GM19023 (cell line): Measurements from ENCODE around the gene KHNYN.
"Not testable (repeated sequence)": the region's sequence is repeated elsewhere in the genome, so short reads cannot be mapped to it uniquely, and the experiment has no call there.

Experiments
- ATAC-seq: cut with Tn5 transposase; IDR thresholded peaks from one replicate; pipeline ENCODE4 v1.9.1; 2021; ENCODE audit warnings: mild to moderate bottlenecking, moderate library complexity; ENCODE audit not compliant: unreplicated experiment

The KHNYN gene

DNA sequence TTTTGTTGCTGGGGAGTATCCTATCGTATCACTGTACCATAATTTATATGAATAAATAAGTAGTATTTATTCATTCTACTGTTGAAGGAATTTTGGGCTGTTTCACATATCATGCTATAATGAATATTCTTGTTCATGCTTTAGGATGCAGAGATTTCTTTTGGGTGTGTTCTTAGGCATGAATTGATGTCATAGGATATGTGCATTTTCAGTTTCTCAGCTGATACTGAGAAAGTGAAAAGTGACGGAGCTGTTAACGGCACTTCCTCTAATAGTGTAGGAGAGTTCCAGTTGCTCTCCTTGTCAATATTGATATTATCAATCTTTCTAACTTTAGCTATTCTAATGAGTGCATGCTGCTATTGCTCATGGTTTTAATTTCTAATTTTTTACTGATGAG, 36.1 kb downstream of the KHNYN start:
- no peak for ATAC-seq

DNA sequence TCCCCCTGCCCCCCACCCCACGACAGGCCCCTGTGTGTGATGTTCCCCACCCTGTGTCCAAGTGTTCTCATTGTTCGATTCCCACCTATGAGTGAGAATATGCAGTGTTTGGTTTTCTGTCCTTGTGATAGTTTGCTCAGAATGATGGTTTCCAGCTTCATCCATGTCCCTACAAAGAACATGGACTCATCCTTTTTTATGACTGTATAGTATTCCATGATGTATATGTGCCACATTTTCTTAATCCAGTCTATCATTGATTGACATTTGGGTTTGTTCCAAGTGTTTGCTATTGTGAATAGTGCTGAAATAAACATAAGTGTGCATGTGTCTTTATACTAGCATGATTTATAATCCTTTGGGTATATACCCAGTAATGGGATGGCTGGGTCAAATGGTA, 40.7 kb downstream of the KHNYN start:
- not testable (repeated sequence) for ATAC-seq

DNA sequence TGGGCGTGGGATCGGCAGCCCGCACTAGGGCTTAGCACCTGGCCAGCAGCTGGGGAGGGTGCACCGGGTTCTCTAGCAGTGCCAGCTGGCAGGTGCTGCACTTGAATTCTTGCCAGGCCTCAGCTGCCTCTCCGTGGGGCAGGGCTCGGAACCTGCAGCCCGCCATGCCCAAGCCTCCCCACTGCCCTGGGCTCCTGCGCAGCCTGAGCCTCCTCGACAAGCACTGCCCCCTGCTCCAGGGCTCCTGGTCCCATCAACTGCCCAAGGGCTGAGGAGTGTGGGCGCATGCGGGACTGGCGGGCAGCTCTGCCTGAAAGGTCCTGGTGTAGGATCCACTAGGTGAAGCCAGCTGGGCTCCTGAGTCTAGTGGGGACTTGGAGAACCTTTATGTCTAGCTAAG, 43.5 kb downstream of the KHNYN start:
- no peak for ATAC-seq

DNA sequence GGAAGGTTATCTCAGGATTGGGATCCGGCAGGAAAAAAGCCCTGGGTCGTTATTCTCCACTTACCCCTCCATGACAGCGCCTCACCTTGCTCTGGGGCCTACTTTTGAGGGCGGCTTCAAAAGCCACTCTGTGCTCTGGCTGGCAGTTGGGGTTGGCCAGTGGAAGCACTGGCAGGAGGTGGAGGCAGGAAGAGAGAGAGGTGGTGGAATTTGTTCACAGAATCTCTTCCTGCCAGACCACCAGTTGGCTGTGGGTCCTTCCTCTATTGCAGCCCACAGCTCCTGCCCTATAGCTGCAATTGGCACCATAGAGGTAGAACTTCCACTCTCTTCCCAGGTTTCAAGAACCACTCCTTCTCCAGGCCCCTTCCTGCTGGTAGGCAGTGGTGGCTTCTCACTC, 45.5 kb downstream of the KHNYN start:
- no peak for ATAC-seq

DNA sequence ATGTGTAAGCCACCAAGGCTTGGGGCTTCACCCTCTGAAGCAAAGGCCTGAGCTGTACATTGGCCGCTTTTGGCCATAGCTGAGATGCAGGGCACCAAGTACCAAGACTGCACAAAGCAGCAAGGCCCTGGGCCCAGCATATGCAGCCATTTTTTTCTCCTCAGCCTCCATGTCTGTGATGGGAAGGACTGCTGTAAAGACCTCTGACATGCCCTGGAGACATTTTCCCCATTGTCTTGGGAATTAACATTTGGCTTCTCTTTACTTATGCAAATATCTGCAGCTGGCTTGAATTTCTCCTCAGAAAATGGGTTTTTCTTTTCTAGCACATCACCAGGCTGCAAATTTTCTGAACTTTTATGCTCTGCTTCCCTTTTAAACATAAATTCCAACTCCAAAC, 50.2 kb downstream of the KHNYN start:
- ATAC-seq: not testable (repeated sequence)

DNA sequence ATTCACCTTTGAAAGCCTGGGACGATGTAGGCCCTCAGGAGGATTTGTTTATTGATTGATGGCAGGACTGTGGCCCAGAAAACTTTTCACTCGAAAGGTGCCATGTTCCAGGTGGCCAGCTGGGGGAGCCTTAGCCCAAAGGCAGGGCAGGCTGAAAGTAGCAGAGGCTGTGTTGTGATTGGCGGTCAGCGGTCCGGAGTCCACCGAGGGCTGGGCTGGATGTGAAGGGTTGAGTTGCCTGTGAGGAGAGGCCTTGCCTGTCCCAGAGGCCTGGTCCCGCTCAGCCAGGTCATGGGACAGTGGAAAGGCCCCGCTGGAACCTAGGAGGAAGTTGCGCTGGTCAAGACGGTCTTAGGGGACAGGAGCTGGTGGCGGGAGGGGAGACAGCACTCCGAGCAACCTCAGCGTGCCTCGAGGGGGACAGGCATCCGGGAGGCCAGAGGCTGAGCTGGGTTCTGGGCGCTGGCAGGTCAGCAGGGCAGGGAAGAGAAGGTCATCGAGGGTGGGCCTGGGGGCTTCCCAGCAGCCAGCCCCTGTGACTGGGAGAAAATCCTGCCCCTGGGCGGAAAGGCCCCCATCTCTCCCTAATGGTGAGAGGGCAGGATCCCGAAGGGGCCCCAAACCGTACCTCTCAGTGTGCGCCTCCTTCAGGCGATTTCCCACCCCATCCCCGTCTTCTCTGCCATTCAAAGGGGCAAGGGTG, 52.0 kb downstream of the KHNYN start:
- peak; percentile 74 for ATAC-seq

DNA sequence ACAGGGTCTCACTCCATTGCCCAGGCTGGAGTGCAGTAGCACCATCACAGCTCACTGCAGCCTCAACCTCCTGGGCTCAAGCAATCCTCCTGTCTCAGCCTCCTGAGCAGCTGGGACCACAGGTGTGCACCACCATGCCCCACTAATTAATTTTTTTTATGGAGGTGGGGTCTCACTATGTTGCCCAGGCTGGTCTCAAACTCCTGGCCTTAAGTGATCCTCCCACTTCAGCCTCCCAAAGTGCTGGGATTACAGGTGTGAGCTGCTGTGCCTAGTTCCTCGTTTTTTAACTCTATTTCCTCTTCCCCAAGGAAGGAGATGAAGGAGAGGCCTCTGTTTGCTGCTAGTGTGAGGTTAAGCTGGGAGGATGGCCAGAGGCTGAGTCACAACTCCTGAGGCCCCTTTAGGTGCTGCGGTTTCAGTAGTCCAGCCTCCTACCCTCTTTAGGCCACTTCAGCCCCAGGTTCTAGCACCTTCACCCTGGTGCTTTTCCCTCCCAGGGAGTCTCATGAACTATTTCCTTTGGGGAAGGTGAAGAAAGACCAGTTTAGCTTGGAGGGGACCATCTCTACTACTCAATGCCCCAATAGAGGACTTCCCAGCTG, 53.0 kb downstream of the KHNYN start:
- ATAC-seq: not testable (repeated sequence)

DNA sequence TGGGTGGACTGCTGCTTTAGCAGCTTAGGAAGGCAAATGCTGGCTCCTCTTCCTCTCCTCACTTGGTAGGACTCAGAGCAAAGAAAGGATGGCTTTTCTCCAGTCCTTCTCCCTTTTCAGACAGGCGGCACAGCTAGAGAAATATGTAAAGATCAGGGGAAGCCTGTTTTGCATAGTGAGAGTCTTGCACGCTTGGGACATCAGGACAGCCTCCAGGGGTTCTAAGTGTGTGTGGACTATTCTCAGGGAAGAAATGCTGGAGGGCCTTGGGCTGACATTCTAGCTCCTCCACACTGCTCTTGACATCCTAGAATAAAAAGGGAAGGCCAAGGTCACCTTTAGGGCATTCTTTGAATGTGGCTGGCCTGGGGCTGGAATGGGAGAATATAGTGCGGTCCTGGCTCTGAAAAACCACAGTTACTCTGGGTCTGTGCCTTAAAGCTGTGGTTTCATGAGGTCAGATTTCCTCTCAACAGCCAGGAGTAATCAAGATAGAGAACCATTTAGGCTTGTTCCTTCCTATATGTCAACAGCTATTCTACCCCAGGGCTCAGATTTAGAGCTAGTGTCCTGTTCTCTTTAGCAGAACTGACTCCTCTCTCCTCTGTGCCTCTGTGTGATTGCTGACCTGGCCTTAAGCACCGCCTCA, 54.0 kb downstream of the KHNYN start:
- ATAC-seq: peak; percentile 44
